BLaER1 (cell line): ENCODE measurements around the gene SLC22A1.
A peak's percentile ranks its signal among the peaks of the same experiment; 100 is the strongest.
"Not testable (repeated sequence)": the region's sequence is repeated elsewhere in the genome, so short reads cannot be mapped to it uniquely, and the experiment has no call there.

ENCODE experiments used
- H3K27ac ChIP-seq: shearing (Covaris generic); formaldehyde crosslinking; 2 replicates; pipeline ENCODE4 v1.8.1; 2022
- H3K27me3 ChIP-seq: shearing (Covaris generic); formaldehyde crosslinking; 2 replicates; pipeline ENCODE4 v1.8.1; 2022
- H3K36me3 ChIP-seq: shearing (Covaris generic); formaldehyde crosslinking; 2 replicates; pipeline ENCODE4 v1.8.1; 2022
- H3K4me1 ChIP-seq: shearing (Covaris generic); formaldehyde crosslinking; 2 replicates; pipeline ENCODE4 v1.8.1; 2022
- H3K4me2 ChIP-seq: shearing (Covaris generic); formaldehyde crosslinking; 2 replicates; pipeline ENCODE4 v1.8.1; 2022
- H3K4me3 ChIP-seq: shearing (Covaris generic); formaldehyde crosslinking; 2 replicates; pipeline ENCODE4 v1.8.1; 2022
- H3K9ac ChIP-seq: shearing (Covaris generic); formaldehyde crosslinking; 2 replicates; pipeline ENCODE4 v1.8.1; 2022
- H3K9me3 ChIP-seq: shearing (Covaris generic); formaldehyde crosslinking; 2 replicates; pipeline ENCODE4 v1.8.1; 2022
- H4K20me1 ChIP-seq: shearing (Covaris generic); formaldehyde crosslinking; 2 replicates; pipeline ENCODE4 v1.8.1; 2022
- Cebpa-rat ChIP-seq: shearing (Covaris generic); IDR thresholded peaks from 2 replicates; pipeline ENCODE4 v1.8.1; 2022

The SLC22A1 gene

DNA sequence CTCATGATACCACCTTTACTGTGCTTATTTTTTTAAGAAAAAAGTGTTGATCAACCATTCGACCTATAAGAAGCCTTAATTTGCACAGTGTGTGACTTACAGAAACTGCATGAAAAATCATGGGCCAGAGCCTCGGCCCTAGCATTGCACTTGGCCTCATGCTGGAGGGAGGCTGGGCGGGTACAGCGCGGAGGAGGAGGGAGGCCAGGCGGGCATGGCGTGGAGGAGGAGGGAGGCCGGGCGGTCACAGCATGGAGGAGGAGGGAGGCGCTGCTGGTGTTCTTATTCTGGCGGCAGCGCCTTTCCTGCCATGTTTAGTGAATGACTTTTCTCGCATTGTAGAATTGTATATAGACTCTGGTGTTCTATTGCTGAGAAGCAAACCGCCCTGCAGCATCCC is 15.6 kb upstream of the SLC22A1 start:
- no peak overlapping the region for H3K4me2 ChIP-seq
- H3K9ac ChIP-seq, result no peak overlapping the region
- no peak for TF ChIP-seq Cebpa-rat
- H3K4me1 ChIP-seq, result peaks cover 15% of the 10 kb centered on the region
- peaks cover 28% of the 10 kb centered on the region for H4K20me1 ChIP-seq
- no peak overlapping the region for H3K27ac ChIP-seq
- no peak overlapping the region for H3K4me3 ChIP-seq
- H3K9me3 ChIP-seq, result no peaks in the 10 kb centered on the region
- peaks cover 93% of the 10 kb centered on the region for H3K36me3 ChIP-seq
- H3K27me3 ChIP-seq, result no peaks in the 10 kb centered on the region

DNA sequence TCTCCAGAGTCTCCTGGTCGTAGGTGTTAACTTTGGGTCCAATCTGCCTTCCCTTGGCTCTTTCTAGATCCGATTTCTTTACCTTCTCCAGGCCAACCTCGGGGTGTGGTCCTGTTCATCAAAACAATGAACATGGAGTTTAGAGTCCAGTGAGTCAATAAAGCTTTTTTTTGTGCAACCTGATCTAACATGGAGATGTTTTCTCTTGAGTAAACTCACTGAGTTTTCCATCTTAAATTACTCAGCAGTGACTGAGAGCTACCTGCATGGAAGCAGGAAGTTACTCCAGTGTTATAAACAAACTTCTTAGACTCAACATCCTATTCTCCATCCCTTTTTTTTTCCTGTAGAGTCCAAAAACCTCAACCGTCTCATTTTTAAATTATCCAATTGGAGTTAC is 14.9 kb upstream of the SLC22A1 start:
- Histone ChIP-seq H3K27me3 (no peaks in the 10 kb centered on the region), H3K27ac (no peak overlapping the region), H4K20me1 (peaks cover 21% of the 10 kb centered on the region)

GRCh38 chr6:160108077-160108476 is 13.5 kb upstream of the SLC22A1 start:
- Histone ChIP-seq H3K4me3 (no peak overlapping the region), H3K36me3 (peaks cover 74% of the 10 kb centered on the region)

More for the DNA sequence above, 14.9 kb upstream of the SLC22A1 start:
- H3K4me1 ChIP-seq, result peaks cover 8% of the 10 kb centered on the region
- H3K9me3 ChIP-seq, result no peaks in the 10 kb centered on the region
- peaks cover 88% of the 10 kb centered on the region for H3K36me3 ChIP-seq
- no peak overlapping the region for H3K9ac ChIP-seq
- no peak overlapping the region for H3K4me2 ChIP-seq
- TF ChIP-seq Cebpa-rat, result no peak
- H3K4me3 ChIP-seq, result no peak overlapping the region

GRCh38 chr6:160110586-160111123 is 11.0 kb upstream of the SLC22A1 start:
- no peak overlapping the region for H3K4me3 ChIP-seq
- peaks cover 48% of the 10 kb centered on the region for H3K36me3 ChIP-seq
- no peak overlapping the region for H3K27ac ChIP-seq
- H3K9ac ChIP-seq, result no peak overlapping the region
- H3K4me1 ChIP-seq, result no peaks in the 10 kb centered on the region
- TF ChIP-seq Cebpa-rat, result no peak
- H3K27me3 ChIP-seq, result no peaks in the 10 kb centered on the region
- peaks cover 3% of the 10 kb centered on the region for H3K9me3 ChIP-seq
- H4K20me1 ChIP-seq, result no peaks in the 10 kb centered on the region
- H3K4me2 ChIP-seq, result no peak overlapping the region

More at GRCh38 chr6:160108077-160108476, 13.5 kb upstream of the SLC22A1 start:
- no peaks in the 10 kb centered on the region for H3K9me3 ChIP-seq
- H3K4me2 ChIP-seq, result no peak overlapping the region
- no peaks in the 10 kb centered on the region for H3K27me3 ChIP-seq
- no peaks in the 10 kb centered on the region for H3K4me1 ChIP-seq
- no peak overlapping the region for H3K9ac ChIP-seq
- no peak overlapping the region for H3K27ac ChIP-seq
- TF ChIP-seq Cebpa-rat, result no peak
- H4K20me1 ChIP-seq, result peaks cover 8% of the 10 kb centered on the region; the same call in 1 of the 2 replicates

DNA sequence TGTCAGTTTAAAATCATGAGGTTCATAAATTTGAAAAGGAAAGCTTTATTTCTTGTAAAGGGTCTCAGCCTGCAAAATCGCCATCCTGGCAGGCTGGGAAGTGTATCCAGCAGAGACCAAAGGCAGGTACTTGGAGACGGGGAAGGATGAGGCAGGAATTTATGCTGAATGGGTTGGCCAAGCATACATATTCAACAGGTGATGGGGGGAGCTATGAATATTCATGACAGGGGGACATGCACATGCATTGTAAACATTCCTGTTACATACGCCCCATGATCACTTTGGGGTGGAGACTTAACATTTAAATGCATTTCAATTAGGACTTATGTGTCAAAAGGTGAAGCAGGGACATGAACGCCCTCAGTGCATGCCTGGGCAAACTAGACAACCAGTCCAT is 9.8 kb upstream of the SLC22A1 start:
- Histone ChIP-seq H3K27ac (no peak overlapping the region), H3K4me3 (no peak overlapping the region), H3K36me3 (peaks cover 45% of the 10 kb centered on the region), H3K9ac (no peak overlapping the region), H3K27me3 (no peaks in the 10 kb centered on the region), H3K4me1 (no peaks in the 10 kb centered on the region), H4K20me1 (no peaks in the 10 kb centered on the region), H3K4me2 (no peak overlapping the region), H3K9me3 (peaks cover 14% of the 10 kb centered on the region)
- TF ChIP-seq Cebpa-rat, result no peak

GRCh38 chr6:160112628-160113299 is 8.9 kb upstream of the SLC22A1 start:
- no peak for TF ChIP-seq Cebpa-rat
- H4K20me1 ChIP-seq, result no peaks in the 10 kb centered on the region
- no peak overlapping the region for H3K27ac ChIP-seq
- no peaks in the 10 kb centered on the region for H3K27me3 ChIP-seq
- H3K4me2 ChIP-seq, result no peak overlapping the region
- H3K36me3 ChIP-seq, result peaks cover 45% of the 10 kb centered on the region
- H3K9me3 ChIP-seq, result peaks cover 24% of the 10 kb centered on the region
- H3K4me1 ChIP-seq, result no peaks in the 10 kb centered on the region
- no peak overlapping the region for H3K4me3 ChIP-seq
- H3K9ac ChIP-seq, result no peak overlapping the region

- not testable (repeated sequence) for H3K4me3 ChIP-seq, H3K27ac ChIP-seq, H3K4me1 ChIP-seq, H3K9ac ChIP-seq, H3K27me3 ChIP-seq, H4K20me1 ChIP-seq, H3K4me2 ChIP-seq
- H3K9me3 ChIP-seq, result peaks cover 37% of the 10 kb centered on the region
- H3K36me3 ChIP-seq, result peaks cover 42% of the 10 kb centered on the region
Measured at GRCh38 chr6:160114536-160114935, 7.1 kb upstream of the SLC22A1 start.

DNA sequence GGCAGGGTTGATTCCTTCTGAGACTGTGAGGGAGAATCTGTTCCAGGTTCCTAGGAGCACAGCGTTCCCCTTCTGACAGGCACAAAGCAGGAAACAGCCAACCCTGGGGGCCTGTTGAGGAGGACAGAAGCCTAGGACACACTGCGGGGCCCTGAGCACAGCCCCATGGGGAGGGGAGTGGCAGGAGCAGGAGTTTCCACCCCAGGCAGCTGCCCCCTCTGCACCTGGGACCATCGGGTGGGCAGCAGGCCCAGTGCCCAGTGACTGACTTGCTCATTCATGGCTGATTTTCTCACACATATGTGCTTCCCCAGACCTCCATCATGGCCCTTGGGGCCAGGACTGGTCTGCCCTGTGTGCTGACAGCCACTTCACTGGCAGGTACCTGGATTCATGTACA is 6.2 kb upstream of the SLC22A1 start:
- H3K9me3 ChIP-seq, result peaks cover 37% of the 10 kb centered on the region
- H3K9ac ChIP-seq, result no peak overlapping the region
- no peaks in the 10 kb centered on the region for H4K20me1 ChIP-seq
- no peak for TF ChIP-seq Cebpa-rat
- no peaks in the 10 kb centered on the region for H3K4me1 ChIP-seq
- peaks cover 33% of the 10 kb centered on the region for H3K36me3 ChIP-seq
- H3K4me2 ChIP-seq, result no peak overlapping the region
- no peak overlapping the region for H3K27ac ChIP-seq
- no peak overlapping the region for H3K4me3 ChIP-seq
- H3K27me3 ChIP-seq, result no peaks in the 10 kb centered on the region

- H4K20me1 ChIP-seq, result no peaks in the 10 kb centered on the region
- TF ChIP-seq Cebpa-rat, result no peak
- peaks cover 31% of the 10 kb centered on the region for H3K36me3 ChIP-seq
- H3K9ac ChIP-seq, result no peak overlapping the region
- no peak overlapping the region for H3K4me2 ChIP-seq
- H3K27ac ChIP-seq, result no peak overlapping the region
- no peaks in the 10 kb centered on the region for H3K4me1 ChIP-seq
- 0 out of 2 replicates have a peak overlapping the region, but pooled peaks have one; percentile 14 for H3K4me3 ChIP-seq
- H3K27me3 ChIP-seq, result no peaks in the 10 kb centered on the region
- peaks cover 37% of the 10 kb centered on the region for H3K9me3 ChIP-seq
Measured at GRCh38 chr6:160116411-160116810, 5.2 kb upstream of the SLC22A1 start.

DNA sequence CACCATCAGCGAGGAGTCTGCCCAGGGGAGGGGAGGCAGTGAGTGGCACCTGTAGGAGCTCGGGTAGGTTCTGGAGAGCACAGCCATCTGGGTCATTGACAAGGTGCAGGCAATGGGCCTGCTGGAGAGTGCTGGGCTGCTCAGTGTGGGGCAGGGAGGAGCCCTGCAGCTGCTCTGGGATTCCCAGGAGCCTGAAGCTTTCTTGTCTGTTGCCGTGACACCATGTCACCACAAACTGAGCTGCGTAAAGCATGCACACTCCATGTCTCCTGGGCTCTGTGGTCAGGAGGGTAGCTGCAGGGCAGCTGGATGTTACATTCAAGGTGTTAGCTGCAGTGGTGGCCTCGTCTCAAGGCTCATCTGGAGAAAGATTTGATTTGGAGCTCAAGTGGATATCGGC is 4.5 kb upstream of the SLC22A1 start:
- Histone ChIP-seq H3K36me3 (peaks cover 31% of the 10 kb centered on the region), H3K4me2 (no peak overlapping the region), H3K9ac (no peak overlapping the region), H3K27ac (no peak overlapping the region), H3K27me3 (no peaks in the 10 kb centered on the region), H4K20me1 (no peaks in the 10 kb centered on the region), H3K9me3 (peaks cover 37% of the 10 kb centered on the region), H3K4me1 (no peaks in the 10 kb centered on the region), H3K4me3 (peak overlapping the region; percentile 14; the same call in 1 of the 2 replicates)
- no peak for TF ChIP-seq Cebpa-rat
